B cell (primary cell): ENCODE results near the gene HSD17B12. TPM values are rescaled to one million over a fixed set of nuclear protein-coding genes. Genes with fewer than 3 reads are reported as not detected.

Experiments
- ATAC-seq: fragments of 200-7000 bp; cut with Tn5 transposase; one replicate; pipeline ENCODE4 v1.10.0; 2021; ENCODE audit warnings: low read depth, mild to moderate bottlenecking, moderate number of reproducible peaks, moderate library complexity
- CTCF ChIA-PET: fragments of 350-600 bp; sonication (Branson Sonifier 250); formaldehyde crosslinking; loops from one replicate; lab custom pipeline; 2021; ENCODE audit warnings: antibody characterized with exemption, inconsistent platforms; lab: Charles Lee
- POLR2A ChIA-PET: fragments of 350-600 bp; sonication (Branson Sonifier 250); formaldehyde crosslinking; loops from one replicate; lab custom pipeline; 2021; ENCODE audit warnings: antibody characterized with exemption; lab: Charles Lee
- DNase-seq: peaks from one replicate; pipeline ENCODE4 v3.0.0; 2013
- H2AFZ ChIP-seq: 2 replicates; pipeline ENCODE4 v1.6.1; 2012; ENCODE audit warnings: mild to moderate bottlenecking, low read depth, low read length; ENCODE audit not compliant: insufficient read depth, poor library complexity, severe bottlenecking
- H3K27ac ChIP-seq, 2 donors: 1 replicate in 1 of 2; 2 replicates in 1 of 2; pipeline ENCODE4 v1.5.1; 2012 to 2013; ENCODE audit warnings: low read length in 2 of 2, mild to moderate bottlenecking in 2 of 2, moderate library complexity in 1 of 2
- H3K27me3 ChIP-seq, 4 experiments: fragments of 200-600 bp in 1 of 4; sonication (generic) in 1 of 4; replicated peaks in 1 of 4; 1 replicate in 2 of 4; 2 replicates in 2 of 4; pipeline versions ENCODE4 v1.6.1 to v1.7.0; 2013 to 2016; ENCODE audit warnings: low read length in 3 of 4, mild to moderate bottlenecking in 2 of 4, mixed read lengths in 1 of 4, moderate library complexity in 1 of 4; ENCODE audit not compliant: insufficient read depth in 4 of 4, control insufficient read depth in 3 of 4; ENCODE audit errors: control extremely low read depth in 1 of 4
- H3K36me3 ChIP-seq, 2 experiments: replicated peaks in 1 of 2; 1 replicate in 1 of 2; 2 replicates in 1 of 2; pipeline versions ENCODE4 v1.6.1 to v1.7.1; 2013; ENCODE audit warnings: low read length in 1 of 2; ENCODE audit not compliant: insufficient read depth in 2 of 2, control insufficient read depth in 1 of 2; ENCODE audit errors: control extremely low read depth in 1 of 2, extremely low read depth in 1 of 2
- H3K4me1 ChIP-seq, 2 donors: fragments of 200-600 bp in 1 of 2; sonication (generic) in 1 of 2; 1 replicate in 1 of 2; 2 replicates in 1 of 2; pipeline versions ENCODE4 v1.5.1 to v1.6.1; 2013 to 2017; ENCODE audit warnings: low read length in 2 of 2; ENCODE audit not compliant: control insufficient read depth in 2 of 2, insufficient read depth in 2 of 2
- H3K4me2 ChIP-seq: replicated peaks from 2 replicates; pipeline ENCODE3; 2012; ENCODE audit warnings: mild to moderate bottlenecking, low read depth, low read length; ENCODE audit not compliant: poor library complexity, severe bottlenecking
- H3K4me3 ChIP-seq, 5 experiments: fragments of 200-600 bp in 1 of 5; sonication (generic) in 1 of 5; 1 replicate in 3 of 5; 2 replicates in 2 of 5; pipeline versions ENCODE4 v1.5.1 to v1.7.0; 2011 to 2016; ENCODE audit warnings: low read length in 4 of 5, mild to moderate bottlenecking in 4 of 5, low read depth in 2 of 5, control low read depth in 1 of 5, moderate library complexity in 1 of 5; ENCODE audit not compliant: insufficient read depth in 1 of 5; ENCODE audit errors: control extremely low read depth in 1 of 5, extremely low read depth in 1 of 5
- H3K79me2 ChIP-seq: fragments of 200-600 bp; sonication (generic); one replicate; pipeline ENCODE4 v1.6.0; 2016; ENCODE audit warnings: low read length; ENCODE audit not compliant: control insufficient read depth, insufficient read depth
- H3K9ac ChIP-seq: fragments of 200-600 bp; sonication (generic); 2 replicates; pipeline ENCODE4 v1.6.1; 2017; ENCODE audit warnings: mild to moderate bottlenecking, low read length, moderate library complexity
- H3K9me3 ChIP-seq, 3 donors: one replicate each; pipeline versions ENCODE4 v1.6.1 to v1.7.1; 2013; ENCODE audit warnings: low read length in 2 of 3; ENCODE audit not compliant: control insufficient read depth in 2 of 3, insufficient read depth in 1 of 3; ENCODE audit errors: control extremely low read depth in 1 of 3
- H4K20me1 ChIP-seq: 2 replicates; pipeline ENCODE4 v1.6.0; 2012; ENCODE audit warnings: mild to moderate bottlenecking, low read length; ENCODE audit not compliant: insufficient read depth, control insufficient read depth, poor library complexity, severe bottlenecking
- H3K27ac Mint-ChIP-seq: one replicate; pipeline ENCODE4 v1.8.0; 2021; ENCODE audit warnings: mixed read lengths
- H3K27me3 Mint-ChIP-seq: one replicate; pipeline ENCODE4 v1.8.0; 2021; ENCODE audit warnings: mixed read lengths
- H3K4me1 Mint-ChIP-seq: one replicate; pipeline ENCODE4 v1.8.0; 2021; ENCODE audit warnings: mixed read lengths
- H3K4me3 Mint-ChIP-seq: one replicate; pipeline ENCODE4 v1.8.0; 2021; ENCODE audit warnings: mixed read lengths
- H3K9me3 Mint-ChIP-seq: one replicate; pipeline ENCODE4 v1.8.0; 2022; ENCODE audit warnings: mixed read lengths; ENCODE audit not compliant: insufficient read depth
- CTCF ChIP-seq: fragments of 200-600 bp; IDR thresholded peaks from one replicate; pipeline ENCODE4 v1.8.0; 2022; ENCODE audit warnings: antibody characterized with exemption, mild to moderate bottlenecking
- EZH2 ChIP-seq: IDR thresholded peaks from 2 replicates; pipeline ENCODE4 v1.6.1; 2012; ENCODE audit warnings: borderline replicate concordance, low read depth, mild to moderate bottlenecking, moderate library complexity, low read length; ENCODE audit not compliant: insufficient read depth, poor library complexity, severe bottlenecking
- WGBS: methylation state at CpG from one replicate; pipeline ENCODE4 v1.1.5; 2013; ENCODE audit warnings: missing lambda C conversion rate; ENCODE audit not compliant: insufficient coverage; 5-methylcytosine and 5-hydroxymethylcytosine counted together
- intact Hi-C: fragments of 100-400 bp; cut with micrococcal nuclease; formaldehyde crosslinking; loops from one replicate; pipeline ENCODE4 v1.10.0; 2022
- polyA plus RNA-seq: library from polyadenylated mRNA; depleted of rRNA; stranded (reverse); fragments of >200 nt; gene quantifications from 2 replicates; pipeline ENCODE4 v1.2.3, GENCODE V29; 2012
- total RNA-seq, 2 donors: library from RNA; stranded (reverse); fragments of 120-200 nt in 1 of 2; gene quantifications; 1 replicate in 1 of 2; 2 replicates in 1 of 2; pipeline versions ENCODE4 v1.2.3 to v1.2.4, GENCODE V29; 2013 to 2022

Gene HSD17B12
- total and polyA plus RNA-seq, 2 donors (not counting 1 experiment from before 2014, with no cell fraction given): 13.1 to 34.6 TPM

GRCh38 chr11:43898574-43898973, 218.0 kb downstream of the HSD17B12 start:
- TF ChIP-seq EZH2: no peak
- no peak for TF ChIP-seq CTCF
- no peaks in the 10 kb centered on the region for H3K9me3 ChIP-seq
- DNase-seq (no peak), ATAC-seq (no peak)
- WGBS: 95% methylated on average over 7 of the region's 7 CpGs
- no peak overlapping the region for H3K27ac ChIP-seq
- H3K36me3 ChIP-seq: peaks cover 20 to 48% of the 10 kb centered on the region in 2 experiments
- no peak overlapping the region for H2AFZ ChIP-seq
- no peak overlapping the region for H3K4me3 ChIP-seq
- ChIA-PET CTCF (no interaction called here), POLR2A (no interaction called here)
- Mint-ChIP-seq H3K27ac (no peak overlapping the region), H3K27me3 (no peaks in the 10 kb centered on the region), H3K4me1 (no peaks in the 10 kb centered on the region), H3K4me3 (no peak overlapping the region), H3K9me3 (no peaks in the 10 kb centered on the region)
- no peaks in the 10 kb centered on the region for H3K27me3 ChIP-seq
- no peaks in the 10 kb centered on the region for H4K20me1 ChIP-seq
- H3K4me2 ChIP-seq: no peak overlapping the region
- H3K79me2 ChIP-seq: no peaks in the 10 kb centered on the region
- H3K4me1 ChIP-seq: no peaks in the 10 kb centered on the region
- intact Hi-C loops: no loop called here
- no peak overlapping the region for H3K9ac ChIP-seq

- Mint-ChIP-seq H3K4me1 (no peaks in the 10 kb centered on the region), H3K4me3 (no peak overlapping the region), H3K9me3 (no peaks in the 10 kb centered on the region), H3K27ac (no peak overlapping the region), H3K27me3 (no peaks in the 10 kb centered on the region)
- no peaks in the 10 kb centered on the region for H3K4me1 ChIP-seq
- DNase-seq (no peak), ATAC-seq (no peak)
- H2AFZ ChIP-seq: no peak overlapping the region
- H3K27ac ChIP-seq: no peak overlapping the region
- CTCF ChIA-PET: no interaction called here
- H4K20me1 ChIP-seq: no peaks in the 10 kb centered on the region
- no peaks in the 10 kb centered on the region for H3K79me2 ChIP-seq
- WGBS: 88% methylated on average over 12 of the region's 13 CpGs
- POLR2A ChIA-PET: no interaction called here
- no peak overlapping the region for H3K9ac ChIP-seq
- intact Hi-C loops: no loop called here
- TF ChIP-seq CTCF: no peak
- TF ChIP-seq EZH2: no peak
- H3K4me2 ChIP-seq: no peak overlapping the region
- H3K36me3 ChIP-seq: peaks cover 22 to 48% of the 10 kb centered on the region in 2 experiments
- H3K9me3 ChIP-seq: no peaks in the 10 kb centered on the region
- H3K27me3 ChIP-seq: no peaks in the 10 kb centered on the region
- H3K4me3 ChIP-seq: no peak overlapping the region
Observed at GRCh38 chr11:43899094-43899493, 218.6 kb downstream of the HSD17B12 start.
